PC-9 (cell line): Measurements from ENCODE around the gene MAVS.

Experiments used
- CTCF ChIP-seq: fragments of 200-600 bp; sonication (generic); conservative IDR thresholded peaks from 2 replicates; pipeline ENCODE4 v1.6.1; 2017; ENCODE audit warnings: mixed run types, antibody characterized with exemption, mild to moderate bottlenecking, moderate library complexity
- EZH2 ChIP-seq: fragments of 200-600 bp; sonication (generic); IDR thresholded peaks from 2 replicates; pipeline ENCODE4 v1.8.0; 2017; ENCODE audit warnings: antibody characterized with exemption, low read depth

GRCh38 chr20:3888622-3889488, 42.2 kb downstream of the MAVS start, which contains the start of gene PANK2:
- no peak; the same call in 1 of the 2 replicates for TF ChIP-seq CTCF
- TF ChIP-seq EZH2: no peak
